GM12872 (cell line): ENCODE results near the gene WIPI1.

ENCODE experiments used
- TF ChIP-seq, protein P1 (sequence below): IDR thresholded peaks from 3 replicates; pipeline ENCODE4 v1.5.1; 2011; ENCODE audit warnings: low read depth, mild to moderate bottlenecking, low read length, moderate library complexity; ENCODE audit not compliant: insufficient read depth

The WIPI1 gene

DNA sequence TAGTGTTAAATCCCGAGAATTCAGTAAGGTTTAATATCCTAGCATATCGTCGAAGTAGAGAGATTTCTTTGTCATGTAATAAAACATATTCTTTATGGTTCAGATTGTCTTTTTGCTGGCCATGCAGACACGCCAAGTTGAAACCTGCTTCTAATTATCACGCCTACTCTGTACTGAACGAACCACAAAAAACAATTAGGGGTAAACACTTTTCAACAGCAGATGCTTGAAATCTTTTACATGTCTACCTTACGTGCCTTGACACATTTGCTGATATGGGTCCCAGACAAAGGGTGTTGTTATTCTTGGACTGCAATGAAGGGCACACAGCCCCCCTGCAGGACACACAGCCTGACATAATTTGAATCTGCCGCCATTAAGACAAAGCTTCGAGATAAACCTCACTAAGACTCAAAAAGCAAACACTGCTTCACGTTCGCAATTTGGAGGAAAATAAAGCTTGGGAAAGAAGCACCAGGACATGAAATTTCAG, 13.3 kb downstream of the WIPI1 start:
- TF ChIP-seq, protein P1, sequence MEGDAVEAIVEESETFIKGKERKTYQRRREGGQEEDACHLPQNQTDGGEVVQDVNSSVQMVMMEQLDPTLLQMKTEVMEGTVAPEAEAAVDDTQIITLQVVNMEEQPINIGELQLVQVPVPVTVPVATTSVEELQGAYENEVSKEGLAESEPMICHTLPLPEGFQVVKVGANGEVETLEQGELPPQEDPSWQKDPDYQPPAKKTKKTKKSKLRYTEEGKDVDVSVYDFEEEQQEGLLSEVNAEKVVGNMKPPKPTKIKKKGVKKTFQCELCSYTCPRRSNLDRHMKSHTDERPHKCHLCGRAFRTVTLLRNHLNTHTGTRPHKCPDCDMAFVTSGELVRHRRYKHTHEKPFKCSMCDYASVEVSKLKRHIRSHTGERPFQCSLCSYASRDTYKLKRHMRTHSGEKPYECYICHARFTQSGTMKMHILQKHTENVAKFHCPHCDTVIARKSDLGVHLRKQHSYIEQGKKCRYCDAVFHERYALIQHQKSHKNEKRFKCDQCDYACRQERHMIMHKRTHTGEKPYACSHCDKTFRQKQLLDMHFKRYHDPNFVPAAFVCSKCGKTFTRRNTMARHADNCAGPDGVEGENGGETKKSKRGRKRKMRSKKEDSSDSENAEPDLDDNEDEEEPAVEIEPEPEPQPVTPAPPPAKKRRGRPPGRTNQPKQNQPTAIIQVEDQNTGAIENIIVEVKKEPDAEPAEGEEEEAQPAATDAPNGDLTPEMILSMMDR, result no peak

DNA sequence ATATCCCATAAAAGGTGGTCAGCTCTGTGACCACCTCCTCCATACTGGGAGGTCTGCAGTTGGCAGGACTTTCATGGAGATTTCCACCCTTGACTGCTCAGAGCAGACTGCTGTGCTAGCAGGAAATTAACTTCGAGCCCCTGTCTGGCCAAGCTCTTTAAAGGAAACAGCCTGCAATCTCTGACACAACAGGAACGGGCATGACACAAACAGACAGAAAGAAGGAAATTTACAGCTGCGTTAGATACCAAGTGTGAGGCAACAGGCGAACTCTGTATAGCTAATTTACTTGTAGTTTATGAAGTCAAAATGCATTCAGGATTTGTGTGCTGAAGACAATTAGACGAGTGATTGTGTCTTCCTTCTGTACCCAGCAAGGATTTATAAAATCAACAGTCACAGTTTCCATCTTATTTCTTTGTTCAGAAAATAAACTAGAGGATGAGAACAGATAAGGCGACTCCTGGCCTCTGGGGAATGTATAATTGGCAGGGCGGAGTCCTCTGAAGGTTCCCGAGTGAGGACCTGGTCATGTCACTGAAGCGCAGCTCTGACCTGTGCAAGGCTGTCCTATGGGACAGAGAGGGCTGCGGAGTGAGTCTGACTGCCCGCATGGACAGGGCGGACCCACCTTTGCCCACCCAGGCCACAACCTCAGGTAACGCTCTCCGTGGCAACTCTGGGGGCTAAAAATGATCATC, 16.1 kb downstream of the WIPI1 start:
- TF ChIP-seq, protein P1, result no peak

DNA sequence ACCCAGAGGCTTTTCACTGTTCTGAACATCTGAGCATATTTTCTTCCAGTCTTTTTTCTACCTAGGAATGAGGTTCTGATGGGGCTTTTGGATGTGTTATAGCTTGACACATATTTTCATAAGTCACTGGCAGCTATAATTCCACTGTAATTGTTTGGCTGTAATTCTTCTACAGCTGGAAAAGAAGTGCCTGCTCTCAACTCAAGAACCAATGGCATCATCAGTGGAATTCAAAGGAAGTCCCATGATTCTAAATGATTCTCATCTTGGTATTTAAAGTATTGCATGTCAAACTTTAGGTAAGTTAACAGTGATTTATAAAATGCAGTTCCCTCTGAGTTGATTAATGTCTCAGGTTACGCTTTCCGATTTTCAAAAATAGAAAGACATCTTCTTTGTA, 16.8 kb downstream of the WIPI1 start:
- TF ChIP-seq, protein P1, result no peak

DNA sequence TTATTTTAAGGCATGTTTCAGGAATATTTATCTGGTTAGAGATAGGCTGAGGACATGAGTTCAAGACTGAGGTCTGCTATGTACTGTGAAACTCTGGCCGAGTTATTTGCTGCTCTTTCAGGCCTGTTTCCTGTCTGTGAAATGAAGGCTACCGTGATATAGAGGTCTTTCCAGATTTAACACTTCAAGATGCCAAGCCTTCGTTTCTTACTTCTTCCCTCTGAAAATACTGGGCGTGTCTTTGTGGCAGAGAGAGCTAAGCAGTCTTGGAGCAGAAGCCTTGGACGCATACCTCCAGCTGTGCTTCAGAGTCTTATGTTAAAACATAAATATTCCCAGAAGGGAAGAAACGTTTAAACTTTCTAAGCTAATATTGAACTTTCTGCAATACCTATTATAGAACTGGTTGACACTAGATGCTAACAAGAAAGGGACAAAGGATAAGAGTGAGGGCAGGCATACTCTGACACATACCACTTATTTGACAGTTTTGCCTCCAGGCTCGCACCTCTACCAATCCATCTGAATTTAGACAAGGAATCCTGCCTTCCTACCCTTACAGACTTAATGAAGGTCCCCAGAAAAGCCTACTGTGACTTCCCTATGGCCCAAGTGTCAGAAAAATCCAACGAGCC, 17.5 kb downstream of the WIPI1 start:
- TF ChIP-seq, protein P1, result no peak

DNA sequence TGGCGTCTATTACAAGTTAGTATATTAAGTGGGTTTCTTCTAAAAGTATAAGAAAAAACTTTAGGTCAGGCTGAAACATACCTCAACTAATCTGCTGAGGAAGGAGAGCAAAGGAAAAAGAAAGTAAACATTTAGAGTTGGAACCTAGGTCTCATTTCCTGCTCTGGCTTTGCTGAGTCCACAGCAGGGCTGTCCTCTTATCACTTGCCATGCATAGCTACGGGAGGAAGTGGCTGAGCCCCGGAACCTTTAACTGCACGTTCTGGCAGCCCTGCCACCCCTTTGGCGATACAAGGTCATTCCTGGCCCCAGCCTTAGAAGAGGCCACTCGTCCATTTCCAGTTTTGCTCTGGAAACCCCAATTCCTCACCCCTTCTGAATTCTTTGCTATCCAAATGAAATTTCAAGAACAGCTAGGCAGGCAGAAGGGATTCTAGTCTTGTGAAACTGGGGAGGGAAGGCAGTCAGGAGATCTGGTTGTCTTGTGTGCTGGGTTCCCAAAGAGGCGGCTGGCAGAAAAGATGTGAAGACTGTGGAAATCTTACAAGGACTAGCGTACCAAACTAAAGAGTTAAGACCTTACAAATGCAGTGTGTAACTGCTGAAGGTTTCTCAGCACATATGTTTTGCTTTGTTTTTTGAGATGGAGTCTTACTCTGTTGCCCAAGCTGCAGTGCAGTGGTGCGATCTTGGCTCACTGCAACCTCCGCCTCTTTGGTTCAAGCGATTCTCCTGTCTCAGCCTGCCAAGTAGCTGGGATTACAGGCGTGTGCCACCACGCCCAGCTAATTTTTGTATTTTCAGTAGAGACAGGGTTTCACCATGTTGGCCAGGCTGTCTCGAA, 19.1 kb downstream of the WIPI1 start:
- TF ChIP-seq, protein P1, result no peak

DNA sequence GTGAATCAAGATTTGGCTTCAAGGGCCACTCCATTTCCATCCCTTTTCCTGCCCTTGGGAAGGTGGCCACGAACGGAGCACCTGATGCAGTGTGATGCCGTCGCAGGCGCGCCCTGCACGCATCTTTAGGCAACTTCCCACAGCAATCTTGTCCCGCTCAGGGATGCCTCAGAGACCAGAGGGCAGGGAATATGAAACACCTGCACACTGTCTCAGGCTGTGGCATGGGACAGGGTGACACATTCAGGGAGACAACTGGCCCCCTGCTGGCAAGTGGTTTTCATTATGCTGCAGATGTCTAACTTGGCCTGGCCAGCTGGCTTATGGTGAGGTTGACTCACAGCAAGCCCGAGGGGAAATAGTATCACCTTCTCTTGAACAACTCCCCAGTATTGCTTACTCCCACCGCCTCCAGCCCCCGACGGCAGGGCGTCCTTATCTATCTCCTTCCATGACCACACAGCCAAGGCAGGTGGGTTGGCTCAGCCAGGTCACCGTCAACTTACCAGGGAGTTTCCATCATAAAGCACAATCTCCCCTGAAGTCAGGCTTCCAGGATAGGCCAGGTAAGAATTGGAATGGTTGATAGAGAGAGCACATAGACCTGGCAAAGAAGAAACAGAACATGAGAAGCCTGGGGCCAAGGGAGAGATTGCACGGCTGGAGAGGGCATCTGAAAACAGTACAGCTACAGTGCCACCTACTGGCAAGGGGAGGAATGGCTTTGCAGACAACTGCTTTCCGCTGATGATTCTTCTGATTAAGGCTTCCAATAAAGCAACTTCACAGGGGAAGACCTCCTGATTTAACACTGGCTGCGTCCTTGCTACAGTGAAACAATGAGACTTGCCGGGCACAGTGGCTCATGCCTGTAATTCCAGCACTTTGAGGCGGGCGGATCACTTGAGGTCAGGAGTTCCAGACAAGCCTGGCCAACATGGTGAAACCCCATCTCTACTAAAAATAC, 21.1 kb downstream of the WIPI1 start:
- TF ChIP-seq, protein P1, result peak; percentile 99
